Osteoblast (primary cell): ENCODE data around the gene KCTD16. TPM values are rescaled to one million over a fixed set of nuclear protein-coding genes. Genes with fewer than 3 reads are reported as not detected.

Experiments used
- DNase-seq: peaks from one replicate; pipeline ENCODE4 v3.0.0; 2011; ENCODE audit warnings: low spot score, mixed read lengths; ENCODE audit not compliant: insufficient read length; ENCODE audit errors: missing footprints
- H2AFZ ChIP-seq: 2 replicates; pipeline ENCODE4 v1.6.0; 2011; ENCODE audit warnings: mild to moderate bottlenecking, low read length
- H3K27ac ChIP-seq: 2 replicates; pipeline ENCODE4 v1.5.1; 2011; ENCODE audit warnings: mild to moderate bottlenecking, low read depth, low read length, moderate library complexity
- H3K27me3 ChIP-seq: 2 replicates; pipeline ENCODE4 v1.6.0; 2012; ENCODE audit warnings: mild to moderate bottlenecking, control low read depth, inconsistent platforms, low read length, moderate library complexity; ENCODE audit not compliant: insufficient read depth
- H3K36me3 ChIP-seq: 2 replicates; pipeline ENCODE4 v1.5.1; 2011; ENCODE audit warnings: mild to moderate bottlenecking, low read length, control low read depth, moderate library complexity; ENCODE audit not compliant: insufficient read depth
- H3K4me1 ChIP-seq: 2 replicates; pipeline ENCODE4 v1.5.1; 2011; ENCODE audit warnings: mild to moderate bottlenecking, low read length, control low read depth, moderate library complexity; ENCODE audit not compliant: insufficient read depth
- H3K4me2 ChIP-seq: 2 replicates; pipeline ENCODE4 v1.6.0; 2011; ENCODE audit warnings: mild to moderate bottlenecking, low read length; ENCODE audit not compliant: insufficient read depth
- H3K4me3 ChIP-seq: fragments of 200-600 bp; sonication (generic); 3 replicates; pipeline ENCODE4 v1.5.1; 2012; ENCODE audit warnings: mild to moderate bottlenecking, low read length, inconsistent platforms; ENCODE audit not compliant: insufficient read depth
- H3K79me2 ChIP-seq: 2 replicates; pipeline ENCODE4 v1.6.0; 2012; ENCODE audit warnings: mild to moderate bottlenecking, low read length, control low read depth, inconsistent platforms; ENCODE audit not compliant: insufficient read depth
- H3K9me3 ChIP-seq: 2 replicates; pipeline ENCODE4 v1.5.1; 2011; ENCODE audit warnings: low read depth, low read length, control low read depth
- H4K20me1 ChIP-seq: 2 replicates; pipeline ENCODE4 v1.6.0; 2012; ENCODE audit warnings: mild to moderate bottlenecking, low read length, control low read depth; ENCODE audit not compliant: insufficient read depth
- CTCF ChIP-seq: IDR thresholded peaks from 2 replicates; pipeline ENCODE4 v1.5.1; 2011; ENCODE audit warnings: mild to moderate bottlenecking, low read depth, low read length, moderate library complexity; ENCODE audit errors: extremely low read depth
- total RNA-seq: library from RNA; depleted of rRNA; stranded (reverse); fragments of >200 nt; gene quantifications from 2 replicates; pipeline ENCODE4 v1.2.3, GENCODE V29; 2012

Gene KCTD16
- total RNA-seq, 1 donor: 3.6 TPM

GRCh38 chr5:144297081-144297480 lies 126.4 kb downstream of the KCTD16 start:
- Histone ChIP-seq H3K4me3 (no peak overlapping the region), H3K79me2 (no peaks in the 10 kb centered on the region), H3K27ac (no peak overlapping the region), H3K9me3 (no peaks in the 10 kb centered on the region), H4K20me1 (no peaks in the 10 kb centered on the region), H3K4me2 (no peak overlapping the region), H3K4me1 (no peaks in the 10 kb centered on the region), H3K27me3 (no peaks in the 10 kb centered on the region), H3K36me3 (no peaks in the 10 kb centered on the region), H2AFZ (no peak overlapping the region)
- TF ChIP-seq CTCF: no peak
- no peak for DNase-seq

GRCh38 chr5:144298658-144299057 lies 128.0 kb downstream of the KCTD16 start:
- no peak overlapping the region for H2AFZ ChIP-seq
- DNase-seq: no peak
- H3K4me3 ChIP-seq: no peak overlapping the region
- no peaks in the 10 kb centered on the region for H3K4me1 ChIP-seq
- no peak overlapping the region for H3K4me2 ChIP-seq
- no peak for TF ChIP-seq CTCF
- H3K27ac ChIP-seq: no peak overlapping the region
- H3K36me3 ChIP-seq: no peaks in the 10 kb centered on the region
- H3K9me3 ChIP-seq: no peaks in the 10 kb centered on the region
- no peaks in the 10 kb centered on the region for H3K79me2 ChIP-seq
- no peaks in the 10 kb centered on the region for H4K20me1 ChIP-seq
- H3K27me3 ChIP-seq: no peaks in the 10 kb centered on the region

GRCh38 chr5:144304688-144305087 lies 134.0 kb downstream of the KCTD16 start:
- no peak for TF ChIP-seq CTCF
- Histone ChIP-seq H3K36me3 (no peaks in the 10 kb centered on the region), H3K27me3 (no peaks in the 10 kb centered on the region), H4K20me1 (no peaks in the 10 kb centered on the region), H3K9me3 (no peaks in the 10 kb centered on the region), H3K4me2 (no peak overlapping the region), H3K4me3 (no peak overlapping the region), H3K27ac (no peak overlapping the region), H2AFZ (no peak overlapping the region), H3K79me2 (no peaks in the 10 kb centered on the region), H3K4me1 (no peaks in the 10 kb centered on the region)
- no peak for DNase-seq

- Histone ChIP-seq H3K4me1 (no peaks in the 10 kb centered on the region), H4K20me1 (no peaks in the 10 kb centered on the region), H3K27ac (no peak overlapping the region), H3K9me3 (no peaks in the 10 kb centered on the region), H3K79me2 (no peaks in the 10 kb centered on the region), H3K36me3 (no peaks in the 10 kb centered on the region), H2AFZ (no peak overlapping the region), H3K27me3 (no peaks in the 10 kb centered on the region), H3K4me2 (no peak overlapping the region), H3K4me3 (no peak overlapping the region)
- no peak for TF ChIP-seq CTCF
- DNase-seq: no peak
These were observed 137.1 kb downstream of the KCTD16 start for GRCh38 chr5:144307736-144308135.
